Measurements from ENCODE around the gene KCNE3. TPM values are rescaled to one million over a fixed set of nuclear protein-coding genes. Genes with fewer than 3 reads are reported as not detected.

KCNE3 gene
- total RNA-seq, 4 donors from 2014 or later = 0.72 to 8.4 (median 3.5) TPM

DNA sequence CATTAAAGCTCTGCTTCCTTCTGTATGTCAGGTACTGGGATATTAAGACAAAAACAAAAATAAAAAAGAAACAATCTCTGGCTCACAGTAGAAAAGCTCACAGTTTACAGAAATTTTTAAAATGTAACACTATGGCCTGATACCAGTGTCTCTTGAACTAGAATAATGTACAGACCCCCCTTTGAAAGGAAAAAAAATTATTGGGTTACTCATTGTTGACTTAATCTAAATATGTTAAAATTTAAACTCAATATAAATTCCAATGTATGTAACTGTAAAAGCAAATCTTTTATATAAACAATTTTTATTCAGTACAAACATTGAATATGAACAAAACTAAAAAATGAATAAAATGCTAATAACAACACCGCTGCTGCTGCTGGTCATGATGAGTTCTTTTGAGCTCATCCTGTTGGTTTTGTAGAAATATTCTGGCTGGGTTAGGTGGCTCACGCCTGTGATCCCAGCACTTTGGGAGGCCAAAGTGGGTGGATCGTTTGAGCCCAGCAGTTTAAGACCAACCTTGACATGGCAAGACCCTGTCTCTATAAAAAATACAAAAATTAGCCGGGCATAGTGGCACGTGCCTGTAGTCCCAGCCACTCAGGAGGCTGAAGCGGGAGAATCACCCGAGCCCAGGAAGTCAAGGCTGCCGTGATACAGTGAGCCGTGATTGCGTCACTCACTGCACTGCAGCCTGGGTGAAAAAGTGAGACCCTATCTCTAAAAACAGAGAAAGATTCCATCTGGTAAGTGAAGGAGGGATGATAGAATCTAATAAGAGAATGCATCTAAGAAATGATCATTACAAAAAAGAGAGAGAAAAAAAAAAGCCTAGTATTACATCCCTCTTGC is 11.8 kb upstream of the KCNE3 start:
- H3K4me1 ChIP-seq = no peaks in the 10 kb centered on the region
- no peak for DNase-seq
- intact Hi-C loops (cut with DNase I) = no loop called here
- H3K27me3 ChIP-seq = peaks cover 0 to 3% (median 0%) of the 10 kb centered on the region in 4 donors
- WGBS, 2 donors = 75 to 79% methylated on average over 10 of the region's 10 CpGs
- no peak overlapping the region for H3K27ac ChIP-seq
- no peak overlapping the region for H3K4me3 ChIP-seq
- no peaks in the 10 kb centered on the region for H3K36me3 ChIP-seq
- no peak for TF ChIP-seq POLR2A (IDR thresholded peaks at IDR 0.05)
- no peaks in the 10 kb centered on the region for H3K9me3 ChIP-seq

DNA sequence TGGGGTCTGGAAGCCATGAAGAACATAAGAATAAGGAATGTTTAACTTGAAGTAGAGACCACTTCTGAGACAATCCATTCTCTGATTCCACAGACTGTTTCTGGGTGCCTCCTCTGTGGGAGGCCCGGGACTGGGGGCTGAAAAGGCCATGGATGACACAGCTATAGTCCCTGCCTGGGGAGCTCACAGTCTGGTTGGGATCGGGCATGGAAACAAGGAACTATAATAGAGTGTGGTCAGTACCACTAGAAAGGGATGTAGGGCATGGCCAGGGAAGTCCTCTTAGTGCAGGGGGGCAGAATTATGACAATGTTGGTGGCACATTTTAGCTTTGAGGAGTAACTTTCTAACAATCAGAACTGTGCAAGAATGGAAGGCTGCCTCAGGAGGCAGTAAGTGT is 9.2 kb upstream of the KCNE3 start:
- Histone ChIP-seq H3K9me3 (no peaks in the 10 kb centered on the region), H3K4me3 (no peak overlapping the region), H3K27me3 (peaks cover 0 to 3% (median 0%) of the 10 kb centered on the region in 4 donors), H3K27ac (no peak overlapping the region), H3K4me1 (no peaks in the 10 kb centered on the region), H3K36me3 (no peaks in the 10 kb centered on the region)
- TF ChIP-seq POLR2A (IDR thresholded peaks at IDR 0.05) = no peak
- TF ChIP-seq, protein P1, sequence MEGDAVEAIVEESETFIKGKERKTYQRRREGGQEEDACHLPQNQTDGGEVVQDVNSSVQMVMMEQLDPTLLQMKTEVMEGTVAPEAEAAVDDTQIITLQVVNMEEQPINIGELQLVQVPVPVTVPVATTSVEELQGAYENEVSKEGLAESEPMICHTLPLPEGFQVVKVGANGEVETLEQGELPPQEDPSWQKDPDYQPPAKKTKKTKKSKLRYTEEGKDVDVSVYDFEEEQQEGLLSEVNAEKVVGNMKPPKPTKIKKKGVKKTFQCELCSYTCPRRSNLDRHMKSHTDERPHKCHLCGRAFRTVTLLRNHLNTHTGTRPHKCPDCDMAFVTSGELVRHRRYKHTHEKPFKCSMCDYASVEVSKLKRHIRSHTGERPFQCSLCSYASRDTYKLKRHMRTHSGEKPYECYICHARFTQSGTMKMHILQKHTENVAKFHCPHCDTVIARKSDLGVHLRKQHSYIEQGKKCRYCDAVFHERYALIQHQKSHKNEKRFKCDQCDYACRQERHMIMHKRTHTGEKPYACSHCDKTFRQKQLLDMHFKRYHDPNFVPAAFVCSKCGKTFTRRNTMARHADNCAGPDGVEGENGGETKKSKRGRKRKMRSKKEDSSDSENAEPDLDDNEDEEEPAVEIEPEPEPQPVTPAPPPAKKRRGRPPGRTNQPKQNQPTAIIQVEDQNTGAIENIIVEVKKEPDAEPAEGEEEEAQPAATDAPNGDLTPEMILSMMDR (IDR thresholded peaks at IDR 0.05) = no peak
- WGBS, 2 donors = 65 to 69% methylated on average over 2 of the region's 2 CpGs
- DNase-seq = no peak
- intact Hi-C loops (cut with DNase I) = no loop called here

DNA sequence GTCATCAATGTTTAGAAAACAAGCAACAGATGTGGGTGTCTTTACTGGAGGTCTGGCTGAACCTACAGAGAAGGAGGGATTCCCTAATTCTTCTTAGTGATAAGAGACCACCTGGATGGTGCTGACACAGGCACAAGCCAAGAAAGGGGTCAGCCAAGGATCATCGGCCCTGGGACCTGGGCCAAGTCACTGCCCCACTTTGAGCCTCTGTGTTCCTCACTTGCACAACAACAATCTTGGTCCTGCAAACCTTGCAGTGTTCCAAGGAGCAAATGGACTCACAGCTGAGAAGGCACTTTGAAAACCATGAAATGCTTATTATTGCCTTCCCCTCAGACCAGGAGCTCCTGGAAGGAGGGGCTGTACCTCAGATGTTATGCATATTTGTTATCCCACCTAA is 7.0 kb upstream of the KCNE3 start:
- H3K9me3 ChIP-seq = no peaks in the 10 kb centered on the region
- no peak overlapping the region for H3K27ac ChIP-seq

DNA sequence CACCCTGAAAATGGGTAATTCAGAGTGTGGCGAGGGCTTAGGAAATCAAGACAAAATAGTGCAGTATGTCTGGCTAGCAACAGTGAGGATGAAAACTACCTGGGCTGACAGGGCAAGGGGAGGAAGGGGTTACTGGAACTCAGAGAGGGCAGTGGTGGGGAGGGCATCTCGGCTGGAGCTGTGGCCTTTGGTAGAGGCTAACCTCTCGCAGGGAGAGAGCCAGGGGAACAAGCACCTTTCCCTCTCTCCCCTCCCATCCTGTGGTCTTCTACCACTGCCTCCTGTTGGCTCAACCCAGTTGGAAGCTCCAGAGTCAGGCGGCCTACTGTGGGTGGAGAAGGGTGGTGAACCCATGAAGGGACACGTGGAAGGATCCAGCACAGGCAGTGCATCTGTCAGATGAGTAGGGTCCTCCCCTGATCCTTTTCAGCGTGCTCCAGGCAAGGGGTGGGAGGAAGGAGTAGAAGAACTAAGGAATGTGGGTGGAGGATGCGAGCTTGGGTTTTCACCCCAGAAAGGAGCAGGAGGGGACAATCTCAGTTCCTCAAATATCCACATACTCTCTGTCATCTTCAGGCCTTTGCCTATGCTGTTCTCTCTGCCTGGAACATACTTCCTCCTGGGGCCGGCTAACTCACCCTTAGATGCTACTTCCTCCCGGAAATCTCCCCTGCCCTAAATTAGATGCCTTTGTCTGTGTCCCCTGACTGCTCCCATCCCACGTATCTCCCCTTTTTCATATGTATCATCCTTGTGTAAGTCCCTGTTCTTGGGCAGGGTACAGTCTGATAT is 6.2 kb upstream of the KCNE3 start:
- TF ChIP-seq, protein P1 (IDR thresholded peaks at IDR 0.05) = no peak
- TF ChIP-seq POLR2A (IDR thresholded peaks at IDR 0.05) = no peak
- Histone ChIP-seq H3K9me3 (no peaks in the 10 kb centered on the region), H3K36me3 (no peaks in the 10 kb centered on the region), H3K27me3 (peaks cover 0 to 3% (median 0%) of the 10 kb centered on the region in 4 donors), H3K27ac (no peak overlapping the region), H3K4me3 (no peak overlapping the region), H3K4me1 (no peaks in the 10 kb centered on the region)
- intact Hi-C loops (cut with DNase I) = no loop called here
- no peak for DNase-seq
- 55 to 71% methylated on average over 9 to 10 of the region's 10 CpGs for WGBS, 2 donors

More for the DNA sequence above, 7.0 kb upstream of the KCNE3 start:
- WGBS, 2 donors = 0% methylated on average over 1 of the region's 1 CpG; no CpG with 5 or more reads in 1 of the 2 donors
- intact Hi-C loops (cut with DNase I) = no loop called here
- no peak for DNase-seq
- TF ChIP-seq, protein P1 (IDR thresholded peaks at IDR 0.05) = no peak
- no peak for TF ChIP-seq POLR2A (IDR thresholded peaks at IDR 0.05)
- Histone ChIP-seq H3K4me3 (no peak overlapping the region), H3K4me1 (no peaks in the 10 kb centered on the region), H3K27me3 (peaks cover 0 to 3% (median 0%) of the 10 kb centered on the region in 4 donors), H3K36me3 (no peaks in the 10 kb centered on the region)

DNA sequence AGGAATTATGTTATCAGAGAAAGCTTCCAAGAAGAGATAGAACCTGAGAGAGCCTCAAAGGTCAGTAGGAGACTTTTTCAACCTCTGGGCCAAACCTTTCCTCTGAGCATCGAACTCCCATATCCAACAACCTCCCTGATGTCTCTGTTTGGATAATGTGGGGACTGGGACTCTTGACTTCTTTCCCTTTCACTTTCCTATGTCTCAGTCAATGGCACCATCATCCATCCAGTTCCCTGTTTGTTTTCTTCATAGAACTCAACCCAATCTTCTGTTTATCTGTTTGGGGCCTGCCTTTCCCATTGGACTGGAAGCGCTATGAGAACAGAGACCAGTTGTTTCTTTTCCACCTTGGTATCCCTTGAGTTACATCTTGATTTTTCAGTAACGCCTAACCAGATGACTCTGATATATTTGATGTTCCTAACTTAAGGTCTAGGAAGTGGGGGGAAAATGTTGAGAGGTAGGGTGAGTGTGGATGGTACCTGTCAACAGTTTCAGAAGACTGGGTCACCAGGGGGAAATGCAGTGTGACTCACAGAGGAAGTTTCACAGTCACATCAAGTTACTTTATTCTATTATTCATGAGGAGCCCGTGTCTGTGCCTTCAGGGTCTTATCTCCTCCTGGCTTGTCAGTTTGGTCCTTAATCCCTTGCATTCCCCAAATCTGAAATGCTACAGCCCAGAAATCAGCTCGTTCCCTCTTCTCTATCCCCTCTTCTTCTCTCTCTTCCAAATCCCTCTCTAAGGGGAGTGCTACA is 4.5 kb upstream of the KCNE3 start:
- Histone ChIP-seq H3K36me3 (no peaks in the 10 kb centered on the region), H3K4me3 (no peak overlapping the region), H3K27ac (no peak overlapping the region), H3K9me3 (no peaks in the 10 kb centered on the region), H3K27me3 (peaks cover 0 to 9% (median 0%) of the 10 kb centered on the region in 4 donors), H3K4me1 (peaks cover under 1 to 15% (median 11%) of the 10 kb centered on the region in 3 donors)
- DNase-seq = no peak
- intact Hi-C loops (cut with DNase I) = no loop called here
- WGBS, 2 donors = 67 to 68% methylated on average over 5 of the region's 5 CpGs
- no peak for TF ChIP-seq POLR2A (IDR thresholded peaks at IDR 0.05)
- TF ChIP-seq, protein P1 (IDR thresholded peaks at IDR 0.05) = no peak

Measured in esophagus squamous epithelium (tissue), 5 donors.